Activated CD4-positive, alpha-beta memory T cell treated with anti-CD3 and anti-CD28 coated beads for 36 hours (primary cell): Measurements from ENCODE around the gene PTN. TPM values are rescaled to one million over a fixed set of nuclear protein-coding genes. Genes with fewer than 3 reads are reported as not detected.

Experiments
- CTCF ChIA-PET: fragments of 350-600 bp; sonication (Branson Sonifier 250); formaldehyde crosslinking; loops from one replicate; lab custom pipeline; 2021; ENCODE audit warnings: antibody characterized with exemption, inconsistent platforms; lab: Charles Lee
- POLR2A ChIA-PET: fragments of 350-600 bp; sonication (Branson Sonifier 250); formaldehyde crosslinking; loops from one replicate; lab custom pipeline; 2021; ENCODE audit warnings: antibody characterized with exemption; lab: Charles Lee
- DNase-seq: peaks from one replicate; pipeline ENCODE4 v3.0.0-alpha.2; 2020
- H3K27ac Mint-ChIP-seq: one replicate; pipeline ENCODE4 v1.8.0; 2021; ENCODE audit warnings: mixed read lengths
- H3K27me3 Mint-ChIP-seq: one replicate; pipeline ENCODE4 v1.8.0; 2021; ENCODE audit warnings: mixed read lengths
- H3K36me3 Mint-ChIP-seq: one replicate; pipeline ENCODE4 v1.8.0; 2021; ENCODE audit warnings: mixed read lengths
- H3K4me1 Mint-ChIP-seq: one replicate; pipeline ENCODE4 v1.8.0; 2021; ENCODE audit warnings: low read depth, mixed read lengths
- H3K4me3 Mint-ChIP-seq: one replicate; pipeline ENCODE4 v1.8.0; 2021; ENCODE audit warnings: mild to moderate bottlenecking, mixed read lengths
- H3K9me3 Mint-ChIP-seq: one replicate; pipeline ENCODE4 v1.8.0; 2021; ENCODE audit warnings: mixed read lengths
- intact Hi-C: fragments of 100-400 bp; cut with micrococcal nuclease; formaldehyde crosslinking; loops from one replicate; pipeline ENCODE4 v1.15.1; 2023
- total RNA-seq, 2 experiments: library from RNA; stranded (reverse); gene quantifications; one replicate each; pipeline ENCODE4 v1.2.3, GENCODE V29; 2021

Gene PTN
- not detected for total RNA-seq

- CTCF ChIA-PET, result no interaction called here
- no peak within 1 kb of the TSS for H3K27ac Mint-ChIP-seq
- H3K4me1 Mint-ChIP-seq, result peaks cover 4% of the 10 kb centered on the region
- no peaks in the 10 kb centered on the region for H3K9me3 Mint-ChIP-seq
- no peak for DNase-seq
- no peak within 1 kb of the TSS for H3K4me3 Mint-ChIP-seq
- H3K36me3 Mint-ChIP-seq, result no peaks in the 10 kb centered on the region
- H3K27me3 Mint-ChIP-seq, result peaks cover 7% of the 10 kb centered on the region
- intact Hi-C loops, result no loop called here
- POLR2A ChIA-PET, result no interaction called here
These were observed at the start of gene PTN for GRCh38 chr7:137343281-137343841. Gene PTN, minus strand, starts transcription at chr7:137343733. Its CDS starts 88,760 bp downstream, at chr7:137254973.

GRCh38 chr7:137390076-137390475, 46.5 kb upstream of the PTN start:
- intact Hi-C loops, result no loop called here
- Mint-ChIP-seq H3K9me3 (no peaks in the 10 kb centered on the region), H3K27me3 (no peaks in the 10 kb centered on the region), H3K36me3 (no peaks in the 10 kb centered on the region), H3K27ac (no peak overlapping the region), H3K4me1 (no peaks in the 10 kb centered on the region), H3K4me3 (no peak overlapping the region)
- ChIA-PET CTCF (no interaction called here), POLR2A (no interaction called here)
- no peak for DNase-seq

GRCh38 chr7:137388916-137389315, 45.4 kb upstream of the PTN start:
- intact Hi-C loops, result no loop called here
- no peak overlapping the region for H3K27ac Mint-ChIP-seq
- POLR2A ChIA-PET, result no interaction called here
- H3K27me3 Mint-ChIP-seq, result no peaks in the 10 kb centered on the region
- H3K9me3 Mint-ChIP-seq, result no peaks in the 10 kb centered on the region
- H3K4me3 Mint-ChIP-seq, result no peak overlapping the region
- H3K36me3 Mint-ChIP-seq, result no peaks in the 10 kb centered on the region
- DNase-seq, result no peak
- CTCF ChIA-PET, result no interaction called here
- no peaks in the 10 kb centered on the region for H3K4me1 Mint-ChIP-seq

GRCh38 chr7:137386966-137387365, 43.4 kb upstream of the PTN start:
- intact Hi-C loops, result no loop called here
- no peak for DNase-seq
- H3K9me3 Mint-ChIP-seq, result no peaks in the 10 kb centered on the region
- H3K36me3 Mint-ChIP-seq, result no peaks in the 10 kb centered on the region
- no peak overlapping the region for H3K4me3 Mint-ChIP-seq
- ChIA-PET CTCF (no interaction called here), POLR2A (no interaction called here)
- H3K27me3 Mint-ChIP-seq, result peaks cover 1% of the 10 kb centered on the region
- no peak overlapping the region for H3K27ac Mint-ChIP-seq
- no peaks in the 10 kb centered on the region for H3K4me1 Mint-ChIP-seq

GRCh38 chr7:137381045-137381444, 37.5 kb upstream of the PTN start:
- intact Hi-C loops, result no loop called here
- H3K4me3 Mint-ChIP-seq, result no peak overlapping the region

GRCh38 chr7:137373507-137373906, 30.0 kb upstream of the PTN start:
- Mint-ChIP-seq H3K36me3 (no peaks in the 10 kb centered on the region), H3K27me3 (no peaks in the 10 kb centered on the region), H3K27ac (no peak overlapping the region), H3K4me3 (no peak overlapping the region), H3K9me3 (peaks cover 6% of the 10 kb centered on the region), H3K4me1 (no peaks in the 10 kb centered on the region)
- ChIA-PET POLR2A (no interaction called here), CTCF (no interaction called here)
- intact Hi-C loops, result no loop called here
- no peak for DNase-seq

More at GRCh38 chr7:137381045-137381444, 37.5 kb upstream of the PTN start:
- Mint-ChIP-seq H3K4me1 (no peaks in the 10 kb centered on the region), H3K36me3 (no peaks in the 10 kb centered on the region), H3K9me3 (peaks cover 12% of the 10 kb centered on the region), H3K27ac (no peak overlapping the region), H3K27me3 (peaks cover 1% of the 10 kb centered on the region)
- no peak for DNase-seq
- ChIA-PET POLR2A (no interaction called here), CTCF (no interaction called here)

- H3K4me3 Mint-ChIP-seq, result no peak overlapping the region
- H3K9me3 Mint-ChIP-seq, result no peaks in the 10 kb centered on the region
- H3K27ac Mint-ChIP-seq, result no peak overlapping the region
- CTCF ChIA-PET, result no interaction called here
- POLR2A ChIA-PET, result interaction anchor here (1.0 kb wide), 1 partner anchor 40 kb away, joined by 4 read pairs; no protein-coding TSS in a partner anchor
- no peaks in the 10 kb centered on the region for H3K36me3 Mint-ChIP-seq
- DNase-seq, result no peak
- intact Hi-C loops, result no loop called here
- no peaks in the 10 kb centered on the region for H3K4me1 Mint-ChIP-seq
- H3K27me3 Mint-ChIP-seq, result no peaks in the 10 kb centered on the region
These were observed 28.1 kb upstream of the PTN start for GRCh38 chr7:137371616-137372015.

- H3K27ac Mint-ChIP-seq, result no peak overlapping the region
- ChIA-PET POLR2A (no interaction called here), CTCF (no interaction called here)
- H3K27me3 Mint-ChIP-seq, result no peaks in the 10 kb centered on the region
- H3K9me3 Mint-ChIP-seq, result peaks cover 17% of the 10 kb centered on the region
- intact Hi-C loops, result no loop called here
- no peak overlapping the region for H3K4me3 Mint-ChIP-seq
- DNase-seq, result no peak
- H3K4me1 Mint-ChIP-seq, result no peaks in the 10 kb centered on the region
- H3K36me3 Mint-ChIP-seq, result no peaks in the 10 kb centered on the region
These were observed 23.5 kb upstream of the PTN start for GRCh38 chr7:137366995-137367394.

- ChIA-PET POLR2A (no interaction called here), CTCF (no interaction called here)
- no peaks in the 10 kb centered on the region for H3K4me1 Mint-ChIP-seq
- H3K9me3 Mint-ChIP-seq, result peaks cover 31% of the 10 kb centered on the region
- no peaks in the 10 kb centered on the region for H3K27me3 Mint-ChIP-seq
- no peak overlapping the region for H3K4me3 Mint-ChIP-seq
- no peak overlapping the region for H3K27ac Mint-ChIP-seq
- H3K36me3 Mint-ChIP-seq, result no peaks in the 10 kb centered on the region
- no peak for DNase-seq
- intact Hi-C loops, result no loop called here
These were observed 20.1 kb upstream of the PTN start for GRCh38 chr7:137363683-137364082.

GRCh38 chr7:137360087-137360679, 16.6 kb upstream of the PTN start:
- peaks cover 31% of the 10 kb centered on the region for H3K9me3 Mint-ChIP-seq
- ChIA-PET POLR2A (no interaction called here), CTCF (no interaction called here)
- DNase-seq, result no peak
- no peak overlapping the region for H3K4me3 Mint-ChIP-seq
- H3K4me1 Mint-ChIP-seq, result no peaks in the 10 kb centered on the region
- no peaks in the 10 kb centered on the region for H3K27me3 Mint-ChIP-seq
- intact Hi-C loops, result no loop called here
- no peaks in the 10 kb centered on the region for H3K36me3 Mint-ChIP-seq
- H3K27ac Mint-ChIP-seq, result no peak overlapping the region

- Mint-ChIP-seq H3K4me1 (no peaks in the 10 kb centered on the region), H3K27me3 (no peaks in the 10 kb centered on the region), H3K36me3 (no peaks in the 10 kb centered on the region), H3K4me3 (no peak overlapping the region), H3K9me3 (peaks cover 2% of the 10 kb centered on the region), H3K27ac (no peak overlapping the region)
- no peak for DNase-seq
- ChIA-PET CTCF (interaction anchor here (1.0 kb wide), 1 partner anchor 99 kb away, joined by 3 read pairs; no protein-coding TSS in a partner anchor), POLR2A (no interaction called here)
- intact Hi-C loops, result no loop called here
These were observed 11.4 kb upstream of the PTN start for GRCh38 chr7:137354961-137355360.

- ChIA-PET POLR2A (no interaction called here), CTCF (interaction anchor here (0.5 kb wide), 1 partner anchor 278 kb away, joined by 3 read pairs; no protein-coding TSS in a partner anchor)
- DNase-seq, result no peak
- no peaks in the 10 kb centered on the region for H3K36me3 Mint-ChIP-seq
- peaks cover 2% of the 10 kb centered on the region for H3K9me3 Mint-ChIP-seq
- no peak overlapping the region for H3K4me3 Mint-ChIP-seq
- no peaks in the 10 kb centered on the region for H3K4me1 Mint-ChIP-seq
- intact Hi-C loops, result no loop called here
- H3K27me3 Mint-ChIP-seq, result no peaks in the 10 kb centered on the region
- H3K27ac Mint-ChIP-seq, result no peak overlapping the region
These were observed 10.9 kb upstream of the PTN start for GRCh38 chr7:137354396-137354795.

- CTCF ChIA-PET, result no interaction called here
- no peaks in the 10 kb centered on the region for H3K27me3 Mint-ChIP-seq
- POLR2A ChIA-PET, result no interaction called here
- no peak overlapping the region for H3K27ac Mint-ChIP-seq
- no peak for DNase-seq
- H3K9me3 Mint-ChIP-seq, result peaks cover 2% of the 10 kb centered on the region
- no peaks in the 10 kb centered on the region for H3K4me1 Mint-ChIP-seq
- intact Hi-C loops, result no loop called here
- no peak overlapping the region for H3K4me3 Mint-ChIP-seq
- H3K36me3 Mint-ChIP-seq, result no peaks in the 10 kb centered on the region
These were observed 8.4 kb upstream of the PTN start for GRCh38 chr7:137351941-137352340.
